SK-N-SH (cell line): ENCODE results near the gene PDE4D. TPM values are rescaled to one million over a fixed set of nuclear protein-coding genes. Genes with fewer than 3 reads are reported as not detected.

Experiments
- CTCF ChIA-PET: fragments of 300-600, 350-600 bp; formaldehyde crosslinking; extraction: SDS; loops from one replicate; lab custom pipeline; 2021; lab: Yijun Ruan, JAX
- POLR2A ChIA-PET: fragments of 350-600 bp; sonication (Branson Sonifier 250); formaldehyde crosslinking; extraction: SDS; loops from one replicate; lab custom pipeline; 2020; ENCODE audit warnings: antibody characterized with exemption, inconsistent platforms; lab: Yijun Ruan, JAX
- DNase-seq: peaks from one replicate; pipeline ENCODE4 v3.0.0; 2012
- H2AFZ ChIP-seq: fragments of 200-600 bp; sonication (generic); 2 replicates; pipeline ENCODE4 v1.8.1; 2016; ENCODE audit warnings: antibody characterized with exemption, mild to moderate bottlenecking, low read depth
- H3F3A ChIP-seq: fragments of 200-600 bp; sonication (generic); replicated peaks from 2 replicates; pipeline ENCODE3; 2016; ENCODE audit warnings: antibody characterized with exemption, mild to moderate bottlenecking; ENCODE audit not compliant: insufficient read depth
- H3K27ac ChIP-seq, 2 experiments: fragments of 200-500 bp in 1 of 2; fragments of 200-600 bp in 1 of 2; sonication (Bioruptor generic) in 1 of 2; sonication (generic), shearing (Covaris generic) in 1 of 2; 2 replicates each; pipeline versions ENCODE4 v1.5.1 to v1.6.1; 2014 to 2016; ENCODE audit warnings: low read depth in 2 of 2, inconsistent platforms in 1 of 2, low read length in 1 of 2, mild to moderate bottlenecking in 1 of 2, mixed read lengths in 1 of 2
- H3K27me3 ChIP-seq: fragments of 200-600 bp; sonication (generic), shearing (Covaris generic); 2 replicates; pipeline ENCODE4 v1.6.1; 2016; ENCODE audit warnings: mixed run types; ENCODE audit not compliant: insufficient read depth
- H3K36me3 ChIP-seq, 2 experiments: fragments of 200-500 bp in 1 of 2; fragments of 200-600 bp in 1 of 2; sonication (Bioruptor generic) in 1 of 2; sonication (generic) in 1 of 2; replicated peaks in 1 of 2; 2 replicates each; pipeline versions ENCODE3 to v1.5.1; 2014 to 2016; ENCODE audit warnings: low read length in 1 of 2, mild to moderate bottlenecking in 1 of 2; ENCODE audit not compliant: insufficient read depth in 2 of 2, control insufficient read depth in 1 of 2
- H3K4me1 ChIP-seq, 2 experiments: fragments of 200-500 bp in 1 of 2; fragments of 200-600 bp in 1 of 2; sonication (Bioruptor generic) in 1 of 2; sonication (generic), shearing (Covaris generic) in 1 of 2; 2 replicates each; pipeline versions ENCODE4 v1.5.1 to v1.6.1; 2014 to 2016; ENCODE audit warnings: low read depth in 1 of 2, low read length in 1 of 2, mixed run types in 1 of 2; ENCODE audit not compliant: insufficient read depth in 2 of 2, control insufficient read depth in 1 of 2
- H3K4me2 ChIP-seq: fragments of 200-600 bp; sonication (generic), shearing (Covaris generic); 2 replicates; pipeline ENCODE4 v1.6.1; 2017; ENCODE audit warnings: mixed run types
- H3K4me3 ChIP-seq, 2 experiments: fragments of 200-500 bp in 1 of 2; fragments of 200-600 bp in 1 of 2; sonication (Bioruptor generic) in 1 of 2; sonication (generic), shearing (Covaris generic) in 1 of 2; 2 replicates each; pipeline versions ENCODE4 v1.5.1 to v1.8.1; 2014 to 2016; ENCODE audit warnings: low read depth in 2 of 2, inconsistent platforms in 1 of 2, low read length in 1 of 2, mild to moderate bottlenecking in 1 of 2, mixed read lengths in 1 of 2, moderate library complexity in 1 of 2
- H3K79me2 ChIP-seq: fragments of 200-600 bp; sonication (generic); 2 replicates; pipeline ENCODE4 v1.8.1; 2017; ENCODE audit warnings: mild to moderate bottlenecking; ENCODE audit not compliant: insufficient read depth
- H3K9ac ChIP-seq: fragments of 200-600 bp; sonication (generic); 2 replicates; pipeline ENCODE4 v1.6.1; 2017; ENCODE audit warnings: mixed run types
- H3K9me2 ChIP-seq: fragments of 200-600 bp; sonication (generic); 2 replicates; pipeline ENCODE4 v1.6.1; 2017; ENCODE audit warnings: mixed run types
- H3K9me3 ChIP-seq: fragments of 200-600 bp; sonication (generic); 2 replicates; pipeline ENCODE4 v1.6.1; 2017; ENCODE audit warnings: mixed run types, mild to moderate bottlenecking, moderate library complexity
- H4K20me1 ChIP-seq: fragments of 200-600 bp; sonication (generic); 2 replicates; pipeline ENCODE4 v1.6.1; 2017; ENCODE audit warnings: mild to moderate bottlenecking, mixed run types; ENCODE audit not compliant: insufficient read depth
- CHD2 ChIP-seq: fragments of 150-350 bp; IDR thresholded peaks from 2 replicates; pipeline ENCODE4 v1.6.1; 2018; ENCODE audit warnings: low read length; ENCODE audit not compliant: partially characterized antibody
- ELF1 ChIP-seq: IDR thresholded peaks from 2 replicates; pipeline ENCODE4 v1.4.0; 2012
- EP300 ChIP-seq, 2 experiments: IDR thresholded peaks; 2 replicates each; pipeline versions ENCODE4 v1.4.0 to v1.6.1; 2012; ENCODE audit warnings: borderline replicate concordance in 1 of 2, low read depth in 1 of 2, low read length in 1 of 2
- EZH2phosphoT487 ChIP-seq: fragments of 200-600 bp; sonication (generic); IDR thresholded peaks from 2 replicates; pipeline ENCODE4 v1.6.1; 2017; ENCODE audit warnings: low read depth, mixed run types, mild to moderate bottlenecking, antibody characterized with exemption, moderate library complexity, borderline replicate concordance
- GABPA ChIP-seq: IDR thresholded peaks from 2 replicates; pipeline ENCODE4 v1.4.0; 2012; ENCODE audit warnings: low read depth, mild to moderate bottlenecking
- GATA2 ChIP-seq: sonication (generic); formaldehyde crosslinking; IDR thresholded peaks from 2 replicates; pipeline ENCODE4 v1.5.0; 2020; ENCODE audit warnings: mild to moderate bottlenecking, missing genetic modification reagents
- JUND ChIP-seq: IDR thresholded peaks from 2 replicates; pipeline ENCODE4 v1.4.0; 2012
- RCOR1 ChIP-seq: fragments of 150-350 bp; IDR thresholded peaks from 2 replicates; pipeline ENCODE4 v1.6.1; 2017; ENCODE audit warnings: antibody characterized with exemption, low read length
- SMC3 ChIP-seq: IDR thresholded peaks from 2 replicates; pipeline ENCODE4 v1.6.1; 2012; ENCODE audit warnings: low read depth, low read length, improper control_type of control experiment
- WGBS: methylation state at CpG from one replicate; pipeline ENCODE4 v1.1.6; 2017; ENCODE audit warnings: low lambda C conversion rate; 5-methylcytosine and 5-hydroxymethylcytosine counted together
- polyA plus RNA-seq, 3 experiments: library from polyadenylated mRNA; depleted of rRNA; stranded (reverse); fragments of >200 nt; gene quantifications; 2 replicates each; pipeline ENCODE4 v1.2.3, GENCODE V29; 2012
- TF ChIP-seq, protein P1 (sequence below): fragments of 150-350 bp; IDR thresholded peaks from 2 replicates; pipeline ENCODE4 v1.6.1; 2016; ENCODE audit warnings: mild to moderate bottlenecking, low read depth, low read length
- TF ChIP-seq, protein P2 (sequence below): IDR thresholded peaks from 2 replicates; pipeline ENCODE4 v1.4.0; 2012; ENCODE audit warnings: low read depth
- TF ChIP-seq, protein P3 (sequence below): IDR thresholded peaks from 2 replicates; pipeline ENCODE4; 2012
- TF ChIP-seq, protein P4 (sequence below): fragments of 200-600 bp; sonication (generic); IDR thresholded peaks from 2 replicates; pipeline ENCODE4 v1.6.1; 2017; ENCODE audit warnings: antibody characterized with exemption, mild to moderate bottlenecking, moderate library complexity

Gene PDE4D
- polyA plus RNA-seq, 1 of the 3 experiments (the other 2 are of a cell fraction): 2.4 TPM

DNA sequence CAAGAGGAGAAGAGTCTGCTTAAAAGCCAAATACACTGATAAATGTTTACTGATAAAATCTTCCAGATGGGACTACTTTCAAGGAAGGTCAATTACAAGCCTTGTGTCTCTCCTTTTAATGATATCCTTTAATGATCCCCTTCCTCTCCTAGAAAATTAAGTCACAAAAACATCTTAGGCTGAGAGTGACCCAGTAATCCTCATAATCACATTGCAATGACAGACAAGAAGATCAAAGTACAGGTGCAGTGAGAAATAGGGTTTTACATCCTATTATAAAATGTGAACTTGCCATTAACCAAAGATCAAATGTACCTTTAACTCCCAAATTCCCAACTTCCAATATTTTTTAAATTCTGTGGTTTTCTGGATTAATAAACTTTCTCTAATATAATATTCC lies 795.8 kb downstream of the PDE4D start:
- Histone ChIP-seq H2AFZ (no peak overlapping the region), H3K4me1 (peaks cover 0 to 2% of the 10 kb centered on the region in 2 experiments; a peak in 2 of 4 replicates), H3K9me3 (no peaks in the 10 kb centered on the region), H3K9ac (no peak overlapping the region), H3K4me3 (no peak overlapping the region), H3K27me3 (no peaks in the 10 kb centered on the region), H3F3A (no peaks in the 10 kb centered on the region), H3K36me3 (no peaks in the 10 kb centered on the region), H3K4me2 (no peak overlapping the region), H4K20me1 (no peaks in the 10 kb centered on the region), H3K9me2 (no peaks in the 10 kb centered on the region), H3K27ac (no peak overlapping the region), H3K79me2 (no peaks in the 10 kb centered on the region)
- POLR2A ChIA-PET: interaction anchor here (0.6 kb wide), 1 partner anchor 62 kb away, joined by 3 read pairs; no protein-coding TSS in a partner anchor
- no peak for DNase-seq
- TF ChIP-seq RCOR1: no peak
- TF ChIP-seq, protein P1, sequence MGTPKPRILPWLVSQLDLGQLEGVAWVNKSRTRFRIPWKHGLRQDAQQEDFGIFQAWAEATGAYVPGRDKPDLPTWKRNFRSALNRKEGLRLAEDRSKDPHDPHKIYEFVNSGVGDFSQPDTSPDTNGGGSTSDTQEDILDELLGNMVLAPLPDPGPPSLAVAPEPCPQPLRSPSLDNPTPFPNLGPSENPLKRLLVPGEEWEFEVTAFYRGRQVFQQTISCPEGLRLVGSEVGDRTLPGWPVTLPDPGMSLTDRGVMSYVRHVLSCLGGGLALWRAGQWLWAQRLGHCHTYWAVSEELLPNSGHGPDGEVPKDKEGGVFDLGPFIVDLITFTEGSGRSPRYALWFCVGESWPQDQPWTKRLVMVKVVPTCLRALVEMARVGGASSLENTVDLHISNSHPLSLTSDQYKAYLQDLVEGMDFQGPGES: no peak
- TF ChIP-seq, protein P2, sequence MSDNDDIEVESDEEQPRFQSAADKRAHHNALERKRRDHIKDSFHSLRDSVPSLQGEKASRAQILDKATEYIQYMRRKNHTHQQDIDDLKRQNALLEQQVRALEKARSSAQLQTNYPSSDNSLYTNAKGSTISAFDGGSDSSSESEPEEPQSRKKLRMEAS: no peak
- TF ChIP-seq GATA2: peak; percentile 12; the same call in 1 of the 2 replicates
- no peak for TF ChIP-seq SMC3
- no peak for TF ChIP-seq EZH2phosphoT487
- no peak for TF ChIP-seq CHD2
- CTCF ChIA-PET: no interaction called here

DNA sequence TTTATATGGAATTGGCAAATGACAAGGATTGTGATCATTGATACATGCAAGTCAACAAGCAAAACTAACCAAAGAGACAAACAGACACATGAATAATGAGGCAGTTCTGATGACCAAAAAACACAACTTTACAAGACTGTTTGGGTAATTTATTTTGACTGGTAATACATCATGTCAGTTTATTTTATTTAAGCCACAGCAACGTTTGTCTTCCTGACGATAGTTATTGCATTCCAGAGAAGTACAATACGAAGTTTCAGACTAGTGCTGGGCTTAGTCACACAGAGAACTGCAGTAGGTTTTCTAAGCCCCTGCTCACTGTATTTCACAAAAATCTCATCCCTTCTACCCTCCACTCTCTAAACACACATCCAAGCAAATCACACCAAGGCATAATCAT lies 796.4 kb downstream of the PDE4D start:
- Histone ChIP-seq H3K9ac (no peak overlapping the region), H3K9me2 (no peaks in the 10 kb centered on the region), H3F3A (no peaks in the 10 kb centered on the region), H3K36me3 (no peaks in the 10 kb centered on the region), H3K79me2 (no peaks in the 10 kb centered on the region), H3K27ac (no peak overlapping the region; a peak in 1 of 4 replicates), H2AFZ (no peak overlapping the region), H3K9me3 (no peaks in the 10 kb centered on the region), H3K27me3 (no peaks in the 10 kb centered on the region), H3K4me3 (no peak overlapping the region), H4K20me1 (no peaks in the 10 kb centered on the region), H3K4me1 (peaks cover 0 to under 1% of the 10 kb centered on the region in 2 experiments; a peak in 1 of 4 replicates), H3K4me2 (no peak overlapping the region)
- CTCF ChIA-PET: no interaction called here
- DNase-seq: no peak
- POLR2A ChIA-PET: no interaction called here
- 27% methylated on average over 3 of the region's 3 CpGs for WGBS
- TF ChIP-seq, protein P3, sequence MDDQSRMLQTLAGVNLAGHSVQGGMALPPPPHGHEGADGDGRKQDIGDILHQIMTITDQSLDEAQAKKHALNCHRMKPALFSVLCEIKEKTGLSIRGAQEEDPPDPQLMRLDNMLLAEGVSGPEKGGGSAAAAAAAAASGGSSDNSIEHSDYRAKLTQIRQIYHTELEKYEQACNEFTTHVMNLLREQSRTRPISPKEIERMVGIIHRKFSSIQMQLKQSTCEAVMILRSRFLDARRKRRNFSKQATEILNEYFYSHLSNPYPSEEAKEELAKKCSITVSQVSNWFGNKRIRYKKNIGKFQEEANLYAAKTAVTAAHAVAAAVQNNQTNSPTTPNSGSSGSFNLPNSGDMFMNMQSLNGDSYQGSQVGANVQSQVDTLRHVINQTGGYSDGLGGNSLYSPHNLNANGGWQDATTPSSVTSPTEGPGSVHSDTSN: peak; percentile 48
- no peak for TF ChIP-seq GABPA

DNA sequence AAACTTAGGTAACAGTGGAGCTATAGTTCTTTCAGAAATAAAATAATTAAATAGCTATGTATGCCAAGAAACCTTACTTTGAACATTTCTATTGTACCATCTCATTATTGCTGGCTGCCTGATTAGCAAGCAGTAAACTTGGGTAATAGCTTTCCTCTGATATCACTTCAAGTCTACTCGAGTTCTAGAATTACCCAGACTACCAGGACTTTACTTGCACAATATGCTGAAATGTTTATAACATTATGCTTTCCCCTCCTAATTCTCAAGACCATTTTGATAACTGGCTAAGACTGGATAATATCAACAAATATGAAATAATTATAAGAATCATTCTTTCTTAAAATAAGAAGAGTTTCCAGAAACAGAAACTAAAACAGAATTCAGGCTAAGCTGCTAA lies 798.0 kb downstream of the PDE4D start:
- H3K9me2 ChIP-seq: no peaks in the 10 kb centered on the region
- no peaks in the 10 kb centered on the region for H3K27me3 ChIP-seq
- H2AFZ ChIP-seq: no peak overlapping the region
- no peaks in the 10 kb centered on the region for H3F3A ChIP-seq
- H3K36me3 ChIP-seq: no peaks in the 10 kb centered on the region
- H3K27ac ChIP-seq: no peak overlapping the region
- ChIA-PET CTCF (interaction anchor here (0.7 to 2.2 kb wide), 6 partner anchors 8 to 93 kb away, joined by 3 to 7 read pairs (median 4); no protein-coding TSS in a partner anchor), POLR2A (no interaction called here)
- H3K9ac ChIP-seq: no peak overlapping the region
- TF ChIP-seq JUND (no peak), ELF1 (no peak), EP300 (IDR thresholded peaks at IDR 0.05; ENCODE audit: borderline replicate concordance in 1 of 2, low read depth in 1 of 2, low read length in 1 of 2) (no peak), EZH2phosphoT487 (no peak)
- TF ChIP-seq, protein P4, sequence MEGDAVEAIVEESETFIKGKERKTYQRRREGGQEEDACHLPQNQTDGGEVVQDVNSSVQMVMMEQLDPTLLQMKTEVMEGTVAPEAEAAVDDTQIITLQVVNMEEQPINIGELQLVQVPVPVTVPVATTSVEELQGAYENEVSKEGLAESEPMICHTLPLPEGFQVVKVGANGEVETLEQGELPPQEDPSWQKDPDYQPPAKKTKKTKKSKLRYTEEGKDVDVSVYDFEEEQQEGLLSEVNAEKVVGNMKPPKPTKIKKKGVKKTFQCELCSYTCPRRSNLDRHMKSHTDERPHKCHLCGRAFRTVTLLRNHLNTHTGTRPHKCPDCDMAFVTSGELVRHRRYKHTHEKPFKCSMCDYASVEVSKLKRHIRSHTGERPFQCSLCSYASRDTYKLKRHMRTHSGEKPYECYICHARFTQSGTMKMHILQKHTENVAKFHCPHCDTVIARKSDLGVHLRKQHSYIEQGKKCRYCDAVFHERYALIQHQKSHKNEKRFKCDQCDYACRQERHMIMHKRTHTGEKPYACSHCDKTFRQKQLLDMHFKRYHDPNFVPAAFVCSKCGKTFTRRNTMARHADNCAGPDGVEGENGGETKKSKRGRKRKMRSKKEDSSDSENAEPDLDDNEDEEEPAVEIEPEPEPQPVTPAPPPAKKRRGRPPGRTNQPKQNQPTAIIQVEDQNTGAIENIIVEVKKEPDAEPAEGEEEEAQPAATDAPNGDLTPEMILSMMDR: no peak
- peaks cover 0 to 5% of the 10 kb centered on the region in 2 experiments; a peak in 1 of 4 replicates for H3K4me1 ChIP-seq
- no peak overlapping the region for H3K4me3 ChIP-seq
- no peaks in the 10 kb centered on the region for H3K9me3 ChIP-seq
- no peak overlapping the region for H3K4me2 ChIP-seq
- no peaks in the 10 kb centered on the region for H3K79me2 ChIP-seq
- 67% methylated on average over 1 of the region's 1 CpG for WGBS
- no peaks in the 10 kb centered on the region for H4K20me1 ChIP-seq
- no peak for DNase-seq
